IPS-18c (cell line): ENCODE results near the gene PVALB.

Source experiments
- H3K4me3 ChIP-seq: 2 replicates; pipeline ENCODE4 v1.7.0; 2013; ENCODE audit warnings: low read depth, mild to moderate bottlenecking, low read length, moderate library complexity; ENCODE audit not compliant: insufficient read depth
- H3K9me3 ChIP-seq: one replicate; pipeline ENCODE4 v1.6.1; 2013; ENCODE audit warnings: mild to moderate bottlenecking, low read length, moderate library complexity; ENCODE audit not compliant: control insufficient read depth, insufficient read depth

Gene PVALB

DNA sequence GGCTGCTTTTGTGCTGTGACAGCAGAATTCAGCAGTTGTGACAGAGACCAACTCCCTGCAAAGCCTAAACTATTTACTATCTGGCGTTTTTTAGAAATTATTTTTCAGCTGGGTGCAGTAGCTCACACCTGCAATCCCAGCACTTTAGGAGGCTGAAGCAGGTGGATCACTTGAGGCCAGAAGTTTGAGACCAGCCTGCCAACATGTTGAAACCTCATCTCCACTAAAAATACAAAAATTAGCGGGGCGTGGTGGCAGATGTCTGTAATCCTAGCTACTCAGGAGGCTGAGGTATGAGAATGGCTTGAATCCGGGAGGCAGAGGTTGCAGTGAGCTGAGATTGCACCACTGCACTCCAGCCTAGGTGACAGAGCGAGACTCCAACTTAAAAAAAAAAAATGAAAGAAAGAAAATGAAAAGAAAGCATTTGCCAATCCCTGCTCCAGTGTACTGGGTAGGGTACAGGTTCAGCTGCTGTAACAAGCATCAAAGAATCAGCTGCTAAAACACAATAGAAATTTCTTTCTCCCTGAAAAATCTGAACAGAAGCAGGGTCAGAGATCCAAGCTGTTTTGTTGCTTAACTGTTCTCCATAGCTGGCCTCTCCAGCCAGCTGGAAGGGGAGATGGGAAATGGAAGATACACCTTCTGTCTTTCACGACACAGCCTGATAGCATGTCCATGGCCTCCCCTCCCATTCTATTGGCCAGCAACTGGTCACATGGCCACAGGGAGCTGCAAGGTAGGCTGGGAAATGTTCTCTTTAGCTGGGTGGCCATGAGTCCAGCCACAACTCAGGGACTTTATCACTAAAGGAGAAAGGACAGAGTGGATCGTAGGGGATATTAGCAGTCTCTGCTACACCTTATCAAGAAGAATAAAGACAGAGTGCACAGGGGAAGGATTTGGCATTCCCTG lies 35.5 kb upstream of the PVALB start:
- Histone ChIP-seq H3K9me3 (peaks cover 4% of the 10 kb centered on the region), H3K4me3 (no peak overlapping the region)

DNA sequence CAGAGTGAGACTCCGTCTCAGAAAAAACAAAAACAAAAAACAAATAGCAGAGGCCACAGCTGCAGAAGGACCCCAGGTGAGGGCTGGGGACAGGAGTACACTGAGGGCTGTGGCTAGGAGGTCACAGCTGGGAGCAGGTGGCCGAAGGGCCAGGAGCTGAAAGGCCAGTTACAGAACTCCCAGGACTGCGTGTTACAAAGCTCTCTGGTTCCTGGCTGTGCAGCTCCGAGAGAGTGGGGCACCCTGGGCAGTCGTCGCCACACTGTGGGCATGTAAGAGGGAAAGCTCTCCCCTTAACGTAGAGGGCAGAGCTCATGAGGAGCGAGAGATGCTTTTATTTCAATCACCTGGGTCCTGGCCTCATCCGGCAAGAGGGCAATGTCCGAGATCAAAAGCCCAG lies 33.8 kb upstream of the PVALB start:
- Histone ChIP-seq H3K9me3 (peaks cover 4% of the 10 kb centered on the region), H3K4me3 (no peak overlapping the region)

DNA sequence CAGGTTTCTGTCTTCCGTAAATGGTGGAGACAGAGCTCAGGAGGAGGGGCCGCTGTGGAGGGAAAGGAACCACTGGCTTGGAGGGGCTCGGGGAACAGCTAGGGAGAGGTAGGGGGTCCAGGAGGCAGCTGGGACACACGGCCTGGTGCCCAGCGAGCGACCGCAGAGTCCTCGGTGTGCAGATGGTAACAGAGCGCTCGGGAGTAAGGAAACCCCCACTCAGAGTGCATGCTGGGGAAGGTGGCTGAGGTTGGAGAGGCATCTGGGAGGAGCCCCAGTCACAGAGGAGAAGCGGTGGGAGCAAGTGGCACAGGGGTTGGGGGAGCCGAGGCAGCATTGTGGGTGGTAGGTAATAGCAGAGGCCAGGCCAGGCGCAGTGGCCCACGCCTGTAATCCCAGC lies 33.2 kb upstream of the PVALB start:
- peaks cover 4% of the 10 kb centered on the region for H3K9me3 ChIP-seq
- H3K4me3 ChIP-seq: no peak overlapping the region

DNA sequence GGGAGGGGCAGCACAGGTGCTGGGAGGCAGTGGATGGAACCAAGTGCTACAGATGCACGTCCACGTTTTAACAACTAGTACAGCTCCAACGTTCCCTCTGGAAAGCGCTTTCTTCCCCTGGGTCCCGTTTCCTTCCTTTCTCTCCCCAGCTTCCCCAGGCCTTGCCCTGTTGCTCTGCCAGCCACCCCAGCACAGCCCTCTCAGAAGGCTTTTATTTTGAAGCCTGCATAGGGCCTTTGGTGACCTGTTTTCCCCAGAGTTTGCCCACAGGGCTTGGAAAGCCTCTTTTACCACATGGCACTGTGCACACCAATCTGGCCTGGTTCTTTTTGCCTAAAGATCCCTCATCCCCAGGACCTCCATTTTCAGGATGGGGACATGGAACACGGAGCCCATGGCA lies 30.1 kb upstream of the PVALB start:
- Histone ChIP-seq H3K9me3 (no peaks in the 10 kb centered on the region), H3K4me3 (no peak overlapping the region)

DNA sequence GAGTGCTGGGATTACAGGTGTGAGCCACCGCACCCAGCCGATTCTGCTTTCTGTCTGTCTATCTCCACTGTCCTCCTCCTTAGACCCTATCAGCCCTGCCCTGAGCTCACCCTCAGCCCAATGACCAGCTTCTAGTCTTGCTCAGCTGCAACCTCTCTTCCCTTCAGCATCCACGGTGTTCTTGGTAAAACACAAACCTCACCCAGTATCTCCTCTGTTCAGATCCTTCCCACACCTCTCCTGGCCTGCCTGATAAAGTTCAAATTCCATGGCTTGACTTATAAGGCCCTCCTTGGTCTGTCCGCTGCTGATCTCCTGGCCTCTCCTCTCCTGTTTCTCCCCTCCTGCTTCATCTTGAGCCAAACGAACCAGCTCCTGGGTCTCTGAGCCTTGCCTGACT lies 29.4 kb upstream of the PVALB start:
- no peak overlapping the region for H3K4me3 ChIP-seq
- no peaks in the 10 kb centered on the region for H3K9me3 ChIP-seq

DNA sequence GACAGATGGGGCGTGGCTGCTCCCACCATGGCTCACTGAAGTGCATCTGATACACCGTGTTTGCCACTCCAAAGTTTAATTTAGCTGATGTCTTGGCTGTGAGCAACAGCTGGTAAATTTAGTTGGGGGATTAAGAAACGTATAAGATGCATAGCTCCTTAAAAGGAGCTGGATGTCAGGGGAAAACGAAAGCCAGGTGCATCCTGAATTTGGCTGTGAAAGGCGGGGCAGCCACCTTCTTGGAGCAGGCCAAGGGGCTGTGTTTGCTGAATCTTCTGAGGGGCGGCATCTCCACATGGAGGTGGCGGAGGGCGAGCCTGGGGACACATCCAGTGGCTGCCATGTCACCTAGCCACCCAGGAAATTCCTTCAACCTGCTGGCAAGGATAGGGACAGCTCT lies 23.3 kb upstream of the PVALB start:
- H3K4me3 ChIP-seq: no peak overlapping the region

DNA sequence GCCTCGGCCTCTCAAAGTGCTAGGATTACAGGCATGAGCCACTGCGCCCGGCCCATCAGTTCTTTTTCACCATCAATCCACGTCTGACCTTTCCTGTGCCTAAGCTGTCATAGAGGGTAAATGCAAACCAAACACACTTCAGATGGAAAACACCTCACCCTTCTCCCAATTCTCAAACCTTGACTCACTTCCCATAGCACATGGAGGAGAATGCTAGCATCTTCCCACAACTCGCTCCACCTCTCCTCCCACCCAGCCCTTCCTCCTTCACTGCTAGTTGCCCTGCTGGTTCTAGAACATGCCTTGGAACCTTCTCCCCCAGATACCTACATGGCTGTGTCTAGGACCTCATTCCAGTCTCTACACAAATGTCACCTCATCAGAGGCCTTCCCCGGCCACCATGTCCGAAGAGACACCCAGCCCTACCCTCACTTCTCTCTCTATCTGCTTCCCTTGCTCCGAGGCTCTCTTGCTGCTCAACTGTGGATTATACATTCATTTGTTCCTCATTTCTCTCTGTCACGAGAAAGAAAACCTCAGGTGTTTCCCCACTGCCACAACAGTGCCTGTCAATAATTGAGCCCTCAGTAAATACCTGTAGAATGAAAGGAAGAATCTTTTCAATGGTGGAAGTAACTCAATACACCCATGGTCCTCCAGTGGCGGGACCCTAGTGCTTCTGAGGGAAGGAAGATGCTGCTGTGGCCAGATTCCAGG lies 22.7 kb upstream of the PVALB start:
- Histone ChIP-seq H3K9me3 (no peaks in the 10 kb centered on the region), H3K4me3 (no peak overlapping the region)

More for the DNA sequence above, 23.3 kb upstream of the PVALB start:
- no peaks in the 10 kb centered on the region for H3K9me3 ChIP-seq

DNA sequence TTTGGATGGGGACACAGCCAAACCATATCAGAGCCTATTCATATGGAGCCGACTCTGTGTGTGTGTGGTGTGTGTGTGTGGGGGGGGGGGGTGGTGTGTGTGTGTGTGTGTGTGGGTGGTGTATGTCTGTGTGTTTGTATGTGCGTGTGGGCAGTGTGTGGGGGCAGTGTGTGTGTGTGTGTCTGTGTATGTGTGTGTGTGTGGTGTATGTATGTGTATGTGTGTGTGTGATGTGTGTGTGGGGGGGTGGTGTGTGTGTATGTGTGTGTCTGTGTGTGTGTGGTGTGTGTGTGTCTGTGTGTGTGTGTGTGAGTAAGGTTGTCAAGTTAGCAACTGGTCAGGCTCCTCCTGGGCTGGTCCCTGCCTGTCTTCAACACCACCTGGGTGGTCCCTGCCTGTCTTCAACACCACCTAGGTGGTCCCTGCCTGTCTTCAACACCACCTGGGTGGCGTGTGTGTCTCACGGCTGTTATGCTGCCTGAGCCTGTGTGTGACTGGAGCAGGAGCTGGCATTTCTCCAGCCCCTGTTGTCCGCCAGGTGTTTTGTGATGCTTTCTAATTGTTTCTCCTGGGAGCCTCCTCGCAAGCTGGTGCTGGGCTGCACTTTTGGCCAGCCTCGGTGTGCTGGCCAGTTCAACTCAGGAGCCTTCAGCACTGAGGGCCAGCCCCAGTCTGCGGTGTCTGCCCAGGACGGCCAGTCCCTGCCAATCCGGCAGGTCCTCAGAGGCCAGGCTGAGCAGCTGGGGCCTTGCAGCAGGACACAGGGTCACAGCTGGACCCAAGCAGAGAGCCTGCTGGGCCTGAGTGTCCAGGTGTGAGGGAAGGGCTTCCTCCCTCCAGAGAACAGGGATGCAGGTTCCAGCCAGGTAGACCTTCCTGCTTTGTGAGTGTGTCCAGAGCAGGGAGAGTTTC lies 21.5 kb upstream of the PVALB start:
- Histone ChIP-seq H3K9me3 (no peaks in the 10 kb centered on the region), H3K4me3 (no peak overlapping the region)

DNA sequence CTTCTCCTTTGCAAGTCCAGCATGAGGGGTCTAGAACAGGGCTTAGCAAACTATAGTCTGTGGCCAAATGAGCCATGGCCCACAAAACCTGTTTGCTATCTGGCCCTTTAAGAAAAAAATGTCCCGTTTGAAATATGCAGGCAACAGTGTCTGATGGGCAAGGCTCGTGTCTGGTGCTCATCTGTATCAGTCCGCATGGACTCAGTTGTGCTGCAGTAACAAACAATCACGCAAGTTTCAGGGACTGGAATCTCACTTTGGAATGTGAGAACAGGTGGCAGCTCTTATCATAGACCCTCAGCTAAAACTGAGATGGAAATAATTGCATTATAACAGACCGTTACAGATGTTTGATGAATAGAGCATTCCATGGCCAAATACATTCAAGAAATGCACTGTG lies 19.1 kb upstream of the PVALB start:
- Histone ChIP-seq H3K9me3 (no peaks in the 10 kb centered on the region), H3K4me3 (no peak overlapping the region)

DNA sequence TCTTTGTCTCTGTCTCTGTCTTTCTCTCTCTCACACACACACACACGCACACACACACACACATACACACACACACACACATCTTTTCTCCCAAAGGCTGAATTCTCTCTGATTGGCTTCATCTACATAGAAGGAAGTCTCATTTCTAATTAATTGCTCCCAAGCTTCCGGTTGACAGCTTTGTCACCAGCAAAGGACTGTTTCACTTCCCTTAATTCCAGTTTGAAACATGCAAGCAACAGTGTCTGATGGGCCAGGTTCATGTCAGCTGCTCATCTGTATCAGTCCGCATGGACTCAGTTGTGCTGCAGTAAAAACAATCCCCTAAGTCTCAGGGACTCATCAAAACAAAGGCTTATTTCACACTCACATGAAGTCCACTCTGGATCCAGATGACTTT lies 16.2 kb upstream of the PVALB start:
- no peaks in the 10 kb centered on the region for H3K9me3 ChIP-seq
- H3K4me3 ChIP-seq: no peak overlapping the region

DNA sequence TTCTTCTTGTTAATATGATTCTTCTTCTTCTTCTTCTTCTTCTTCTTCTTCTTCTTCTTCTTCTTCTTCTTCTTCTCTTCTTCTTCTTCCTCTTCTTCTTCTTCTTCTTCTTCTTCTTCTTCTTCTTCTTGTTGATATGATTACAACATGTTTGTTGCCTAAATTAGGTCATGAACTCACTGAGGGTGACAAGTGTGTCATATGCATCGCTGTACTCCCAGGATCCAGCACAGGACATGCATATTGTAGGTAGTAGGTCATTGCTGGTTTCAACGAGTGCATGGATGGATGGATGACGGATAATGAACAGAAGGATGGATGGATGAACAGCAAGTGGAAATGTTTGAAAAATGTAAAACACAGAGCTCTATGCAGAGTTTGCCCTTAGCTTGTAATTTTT lies 14.9 kb upstream of the PVALB start:
- H3K4me3 ChIP-seq: no peak overlapping the region
- no peaks in the 10 kb centered on the region for H3K9me3 ChIP-seq

DNA sequence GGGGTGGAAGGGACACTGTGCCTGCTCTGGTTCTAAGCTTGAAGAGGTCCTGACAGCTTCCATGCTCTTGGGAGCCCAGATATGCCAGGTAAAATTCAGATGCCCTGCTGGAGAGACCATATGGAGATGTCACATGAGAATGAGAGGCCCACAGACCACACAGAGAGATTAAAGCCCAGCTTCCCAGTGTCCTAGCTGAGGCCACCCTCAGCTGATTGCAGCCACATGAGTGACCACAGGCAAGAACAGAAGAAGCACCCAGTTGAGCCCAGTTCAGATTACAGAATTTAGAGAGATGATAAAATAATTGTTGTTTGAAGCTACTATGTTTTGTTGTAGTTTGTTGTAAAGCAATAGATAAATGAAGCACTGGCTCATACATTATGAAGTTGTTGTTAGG lies 14.4 kb upstream of the PVALB start:
- H3K9me3 ChIP-seq: no peaks in the 10 kb centered on the region
- H3K4me3 ChIP-seq: no peak overlapping the region

DNA sequence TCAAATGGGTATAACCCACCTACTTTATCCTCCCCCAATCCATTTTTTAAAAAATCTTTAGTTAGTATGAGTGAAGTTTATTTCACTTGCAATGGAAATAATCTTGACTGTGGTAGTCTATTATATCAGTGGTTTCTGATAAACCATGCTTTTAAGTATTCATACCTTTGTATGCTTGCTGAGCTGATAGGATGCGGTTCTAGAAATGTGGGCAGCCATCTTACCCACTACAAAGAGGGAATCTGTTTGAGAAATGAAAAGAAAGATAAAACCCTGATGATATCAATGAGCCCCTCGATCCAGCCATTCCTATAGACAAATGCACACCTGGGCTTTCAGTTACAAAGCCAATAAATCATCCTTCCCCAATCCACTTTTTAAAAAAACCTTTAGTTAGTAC lies 13.8 kb upstream of the PVALB start:
- Histone ChIP-seq H3K4me3 (no peak overlapping the region), H3K9me3 (no peaks in the 10 kb centered on the region)

DNA sequence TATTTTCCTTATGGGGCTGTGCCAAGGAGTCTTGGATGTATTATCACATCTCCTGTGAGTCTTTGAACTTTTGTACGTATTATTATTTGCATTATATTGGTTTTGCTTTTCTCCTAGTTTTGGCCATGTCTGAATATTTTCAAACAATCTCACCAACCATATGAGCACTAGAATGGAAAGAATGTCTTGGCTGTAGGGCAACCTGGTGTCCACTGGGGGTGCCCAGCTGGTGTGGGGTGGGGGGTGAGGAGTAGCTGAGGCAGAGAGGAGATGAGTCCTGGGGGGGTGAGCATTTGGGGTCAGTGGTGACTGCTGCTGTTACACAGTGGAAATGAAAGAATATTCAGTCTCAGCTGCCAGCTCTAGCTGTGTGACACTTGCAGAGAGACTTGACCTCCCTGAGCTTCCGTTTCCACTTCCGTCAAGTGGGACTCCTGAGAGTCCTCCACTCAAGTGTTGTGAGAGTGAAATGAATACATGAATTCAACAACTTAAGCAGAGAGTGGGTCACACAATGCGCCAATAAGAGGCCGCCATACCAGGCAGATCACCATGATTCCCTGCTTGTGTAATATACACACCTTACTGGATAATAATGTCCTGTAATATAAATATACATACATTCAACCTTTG lies 12.7 kb upstream of the PVALB start:
- Histone ChIP-seq H3K4me3 (no peak overlapping the region), H3K9me3 (no peaks in the 10 kb centered on the region)

DNA sequence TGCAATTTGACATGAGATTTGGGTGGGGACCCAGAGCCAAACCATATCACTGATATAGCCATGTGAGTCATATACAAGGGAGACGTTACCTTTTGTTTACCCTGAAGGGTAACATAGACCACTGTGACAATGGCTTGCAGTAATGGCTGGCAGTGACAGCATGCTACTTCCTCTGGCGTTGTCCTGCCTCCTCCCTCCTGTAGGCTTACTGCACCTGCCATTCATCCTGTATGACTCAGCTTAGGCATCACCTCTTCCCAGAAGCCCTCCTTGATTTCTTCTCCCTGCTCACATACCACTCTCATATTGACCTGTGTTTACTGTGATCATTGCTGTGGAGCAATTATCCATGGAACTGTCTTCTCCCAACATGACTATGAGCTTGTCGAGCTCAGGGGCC lies 12.0 kb upstream of the PVALB start:
- no peaks in the 10 kb centered on the region for H3K9me3 ChIP-seq
- no peak overlapping the region for H3K4me3 ChIP-seq

DNA sequence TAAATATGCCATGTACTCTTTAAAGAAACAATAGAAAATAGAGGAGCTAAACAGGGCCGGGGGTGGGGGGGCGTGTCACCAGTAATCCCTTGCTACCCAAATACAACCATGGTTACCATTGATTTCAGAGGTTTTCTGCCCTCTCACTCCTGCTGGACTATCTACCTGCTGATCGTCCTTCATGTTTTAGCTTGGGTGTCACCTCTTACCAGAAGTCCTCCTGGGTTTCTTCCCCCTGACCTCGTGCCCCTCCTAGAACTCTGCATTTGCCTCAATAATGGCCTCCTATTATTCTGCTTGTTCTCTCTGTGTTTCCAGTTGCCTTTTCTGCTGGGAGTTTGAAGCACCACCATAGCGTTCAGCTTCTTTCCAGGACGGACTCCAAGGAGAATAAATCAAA lies 9.4 kb upstream of the PVALB start:
- H3K9me3 ChIP-seq: no peaks in the 10 kb centered on the region
- no peak overlapping the region for H3K4me3 ChIP-seq

DNA sequence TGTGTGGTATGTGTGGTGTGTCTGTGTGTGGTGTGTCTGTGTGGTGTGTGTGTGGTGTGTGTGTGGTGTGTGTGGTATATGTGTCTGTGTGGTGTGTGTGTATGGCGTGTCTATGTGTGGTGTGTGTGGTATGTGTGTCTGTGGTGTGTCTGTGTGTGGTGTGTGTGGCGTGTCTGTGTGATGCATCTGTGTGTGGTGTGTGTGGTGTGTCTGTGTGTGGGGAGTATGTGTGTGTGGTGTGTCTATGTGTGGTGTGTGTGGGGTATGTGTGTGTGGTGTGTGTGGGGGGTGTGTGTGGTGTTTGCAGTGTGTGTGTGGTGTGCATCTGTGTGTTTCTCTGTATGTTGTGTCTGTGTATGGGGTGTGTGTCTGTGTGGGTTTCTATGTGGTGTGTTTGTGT lies 7.8 kb upstream of the PVALB start:
- Histone ChIP-seq H3K4me3 (no peak overlapping the region), H3K9me3 (no peaks in the 10 kb centered on the region)
